HK-2 (cell line): ENCODE measurements around the gene UBE3D.

Source experiments
- DNase-seq: peaks from one replicate; pipeline ENCODE4 v3.0.0-alpha.2; 2018; ENCODE audit not compliant: unreplicated experiment

The UBE3D gene, protein sequence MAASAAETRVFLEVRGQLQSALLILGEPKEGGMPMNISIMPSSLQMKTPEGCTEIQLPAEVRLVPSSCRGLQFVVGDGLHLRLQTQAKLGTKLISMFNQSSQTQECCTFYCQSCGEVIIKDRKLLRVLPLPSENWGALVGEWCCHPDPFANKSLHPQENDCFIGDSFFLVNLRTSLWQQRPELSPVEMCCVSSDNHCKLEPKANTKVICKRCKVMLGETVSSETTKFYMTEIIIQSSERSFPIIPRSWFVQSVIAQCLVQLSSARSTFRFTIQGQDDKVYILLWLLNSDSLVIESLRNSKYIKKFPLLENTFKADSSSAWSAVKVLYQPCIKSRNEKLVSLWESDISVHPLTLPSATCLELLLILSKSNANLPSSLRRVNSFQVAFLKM

DNA sequence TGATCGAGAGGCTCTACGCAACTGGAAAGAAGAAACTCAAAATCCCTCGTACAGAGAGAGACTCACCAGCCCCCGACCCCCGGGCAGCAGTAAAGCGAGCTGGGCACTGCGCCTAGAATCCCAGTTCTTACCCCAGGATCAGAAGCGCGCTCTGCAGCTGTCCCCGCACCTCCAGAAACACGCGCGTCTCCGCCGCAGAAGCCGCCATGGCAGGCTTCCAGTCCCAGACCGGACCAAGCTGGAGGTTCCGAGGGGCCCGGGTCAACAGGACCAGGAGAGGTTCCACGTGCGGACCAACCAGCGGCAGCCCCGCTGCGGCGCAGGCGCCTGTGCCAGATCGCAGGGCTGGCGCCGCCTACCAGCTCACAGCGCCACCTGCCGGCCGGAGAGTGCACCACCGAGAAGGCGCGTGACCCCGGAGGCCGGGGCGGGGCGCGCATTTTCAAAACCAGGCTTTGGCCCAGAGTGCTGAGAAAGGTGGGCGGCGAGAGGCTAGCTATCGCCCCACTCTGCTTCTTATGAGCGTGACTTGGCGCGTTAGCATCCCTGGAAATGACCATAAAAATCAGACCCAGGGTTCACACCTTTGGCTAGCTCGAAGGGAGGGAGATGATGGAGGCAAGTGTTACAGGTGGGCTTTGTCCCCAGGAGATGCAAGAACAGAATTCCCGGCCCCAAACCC lies at the start of gene UBE3D:
Gene UBE3D, minus strand, starts transcription at position 331 of the 682 bp plus-strand sequence. Its CDS starts 123 bp downstream, at position 208.
- peak; percentile 88 for DNase-seq

DNA sequence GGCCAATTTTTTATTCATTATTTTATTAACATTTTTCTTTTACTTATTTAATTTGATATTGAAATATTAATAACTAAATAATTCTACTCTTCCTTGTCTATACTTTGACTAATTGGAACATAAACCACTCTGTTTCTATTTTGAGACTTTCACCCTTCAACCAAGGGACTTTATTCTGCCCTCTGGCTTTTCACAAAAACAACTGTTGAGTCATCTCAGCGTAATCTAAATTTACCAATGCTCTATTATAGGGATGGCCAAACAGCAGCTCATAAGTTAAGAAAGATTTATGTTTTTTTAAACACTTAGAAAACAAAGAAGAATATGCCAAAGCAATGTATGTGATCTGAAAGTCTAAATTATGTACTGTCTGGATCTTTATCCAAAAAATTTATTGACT lies 48.5 kb upstream of the UBE3D start:
- DNase-seq, result no peak

- no peak for DNase-seq
Measured at GRCh38 chr6:83113258-83113657, 47.6 kb upstream of the UBE3D start.

DNA sequence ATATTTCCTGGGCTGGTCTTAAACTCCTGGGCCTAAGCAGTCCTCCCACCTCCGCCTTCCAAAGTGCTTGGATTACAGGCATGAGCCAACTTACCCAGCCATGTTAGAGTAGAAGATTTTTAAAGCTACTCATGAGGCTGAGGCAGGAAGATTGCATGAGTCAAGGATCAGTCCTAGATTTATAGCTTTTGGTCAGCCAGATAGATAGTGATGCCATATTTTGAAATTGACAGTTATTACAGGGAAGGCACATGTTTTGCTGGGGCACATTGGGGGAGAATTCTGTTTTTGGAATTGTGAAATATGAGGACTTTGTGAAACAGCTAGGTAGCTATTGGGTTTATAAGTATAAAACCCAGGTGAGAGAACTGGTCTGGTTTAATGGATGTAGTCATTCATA lies 42.7 kb upstream of the UBE3D start:
- DNase-seq, result no peak

GRCh38 chr6:83098589-83098988 lies 32.9 kb upstream of the UBE3D start:
- DNase-seq, result no peak

DNA sequence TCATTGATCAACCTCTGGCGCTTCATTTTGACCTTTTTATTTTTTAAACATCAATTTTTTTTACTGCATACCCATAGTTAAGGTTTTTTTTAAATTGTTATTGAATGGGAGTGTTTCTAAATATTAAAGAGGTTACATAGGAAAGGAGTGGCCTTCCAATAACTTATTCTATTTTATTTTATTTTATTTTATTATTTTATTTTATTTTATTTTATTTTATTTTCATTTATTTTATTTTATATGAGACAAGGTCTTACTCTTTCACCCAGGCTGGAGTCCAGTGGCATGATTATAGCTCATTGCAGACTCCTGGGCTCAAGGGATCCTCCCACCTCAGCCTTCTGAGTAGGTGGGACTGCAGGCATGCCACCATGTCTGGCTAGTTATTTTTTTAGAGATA lies 32.0 kb upstream of the UBE3D start:
- DNase-seq, result no peak

GRCh38 chr6:83097204-83097603 lies 31.6 kb upstream of the UBE3D start:
- DNase-seq, result no peak

DNA sequence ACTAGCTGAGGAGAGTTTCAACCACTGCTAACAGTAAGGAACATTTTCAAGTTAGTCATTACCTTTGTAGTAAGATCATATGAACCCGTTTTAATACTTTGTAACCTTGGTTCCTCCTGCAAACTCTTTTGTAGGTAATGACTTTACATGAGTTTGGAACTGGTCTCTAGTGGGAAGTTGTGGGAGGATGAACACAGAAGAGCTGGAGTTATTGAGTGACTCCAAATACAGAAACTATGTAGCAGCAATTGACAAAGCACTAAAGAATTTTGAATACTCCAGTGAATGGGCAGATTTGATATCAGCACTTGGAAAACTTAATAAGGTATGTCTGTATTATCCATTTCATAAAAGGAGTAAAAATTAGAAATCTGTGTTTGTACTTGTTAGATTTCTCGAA lies 31.1 kb upstream of the UBE3D start:
- no peak for DNase-seq

DNA sequence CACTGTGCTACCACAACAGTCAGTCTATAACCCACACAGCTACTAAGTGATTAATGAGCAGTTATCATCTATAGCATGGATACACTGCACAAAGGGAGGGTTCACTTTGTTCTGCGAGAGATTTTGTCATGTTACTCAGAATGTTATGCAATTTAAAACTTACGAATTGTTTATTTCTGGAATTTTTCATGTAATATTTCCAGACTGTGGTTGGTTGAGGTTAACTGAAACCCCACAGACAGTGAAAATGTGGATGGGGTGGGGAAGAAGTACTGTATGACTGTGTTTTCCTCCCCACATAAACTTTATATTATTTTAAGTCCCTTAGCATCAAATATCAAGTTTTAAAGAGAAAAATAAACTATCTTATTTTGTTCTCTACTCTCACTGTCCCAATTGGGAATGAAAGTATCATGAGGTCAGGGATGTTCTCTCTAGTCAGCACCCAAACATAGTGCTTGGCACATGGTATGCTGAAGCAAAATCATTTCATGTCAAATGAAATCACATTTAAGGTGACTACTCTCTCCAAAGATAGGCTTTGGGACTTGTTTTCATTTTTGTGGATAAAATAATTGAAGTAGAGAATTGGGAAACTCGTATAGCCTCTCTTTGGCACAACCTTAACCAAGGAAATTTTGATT lies 27.2 kb upstream of the UBE3D start:
- no peak for DNase-seq

DNA sequence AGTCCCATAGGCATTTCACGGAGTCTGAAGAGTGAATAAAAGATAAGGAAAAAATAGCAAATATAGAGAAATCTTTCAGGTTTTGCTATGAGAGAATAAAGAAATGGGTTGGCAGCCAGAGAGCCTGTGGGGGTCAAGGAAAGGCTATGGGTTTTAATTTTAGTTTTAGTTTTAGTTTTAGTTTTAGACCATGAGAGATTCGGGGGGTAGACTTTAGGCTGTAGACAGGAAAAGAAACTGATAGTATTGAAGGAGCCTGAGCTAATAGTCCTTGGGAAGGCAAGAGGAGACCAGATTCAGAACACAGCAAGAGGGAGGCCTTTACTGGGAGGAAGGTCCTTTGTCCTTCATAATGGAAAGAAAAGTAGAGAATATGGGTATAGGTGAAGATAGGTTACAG lies 21.1 kb upstream of the UBE3D start:
- DNase-seq, result no peak

DNA sequence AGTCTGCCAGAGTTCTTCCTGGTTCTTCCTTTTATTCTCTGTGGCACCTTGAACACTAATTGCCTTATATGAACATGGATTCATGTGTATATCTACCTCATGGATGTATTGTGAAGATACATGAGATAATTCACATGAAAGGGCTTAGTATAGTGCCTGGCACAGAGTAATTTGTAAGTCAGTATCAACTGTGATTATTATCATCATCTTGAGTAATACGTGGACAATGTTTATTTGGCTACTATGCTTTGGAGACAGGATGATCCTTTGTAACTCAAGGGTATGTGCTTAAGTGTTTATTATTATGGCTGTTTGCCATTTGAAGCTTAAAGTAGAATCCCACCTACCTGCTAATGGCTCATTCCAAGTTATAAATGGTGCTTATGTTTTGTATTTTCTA lies 17.8 kb upstream of the UBE3D start:
- no peak for DNase-seq

DNA sequence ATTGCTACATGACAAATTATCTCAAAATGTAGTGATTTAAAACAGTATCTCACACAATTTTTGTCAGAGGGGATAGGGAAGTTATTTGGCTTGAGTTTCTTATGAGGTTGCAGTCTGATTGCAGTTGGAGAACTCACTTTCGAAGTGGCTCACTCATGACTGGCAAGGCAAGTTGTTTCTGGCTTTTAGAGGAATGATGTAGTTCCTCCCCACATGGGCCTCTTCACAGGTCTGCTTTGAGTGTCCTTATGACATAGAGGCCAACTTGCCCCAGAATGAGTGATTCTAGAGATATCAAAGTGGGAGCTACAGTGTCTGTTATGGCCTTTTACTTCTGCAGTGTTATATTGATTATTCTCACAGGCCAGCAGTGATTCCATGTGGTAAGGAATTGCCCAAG lies 8.0 kb upstream of the UBE3D start:
- DNase-seq, result no peak

GRCh38 chr6:83072726-83073125 lies 7.1 kb upstream of the UBE3D start:
- no peak for DNase-seq

DNA sequence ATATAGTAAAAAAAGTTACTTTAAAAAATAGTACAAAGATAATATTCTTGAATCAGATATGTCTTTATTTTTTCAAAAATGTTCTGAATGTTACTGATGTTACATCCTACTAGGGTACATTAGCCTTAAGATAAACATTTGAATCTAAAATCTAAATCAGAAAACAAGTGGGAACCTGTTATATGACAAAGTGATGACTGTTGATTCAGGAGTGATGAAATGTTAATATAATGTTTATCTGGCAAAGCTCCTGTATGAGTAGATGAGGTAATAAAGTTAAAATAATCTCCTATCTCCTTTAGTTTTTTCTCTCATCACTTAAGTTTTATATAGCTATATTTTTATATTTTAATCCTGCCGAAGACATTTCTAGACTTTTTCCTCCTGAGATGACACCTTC lies 6.1 kb upstream of the UBE3D start:
- DNase-seq, result no peak

DNA sequence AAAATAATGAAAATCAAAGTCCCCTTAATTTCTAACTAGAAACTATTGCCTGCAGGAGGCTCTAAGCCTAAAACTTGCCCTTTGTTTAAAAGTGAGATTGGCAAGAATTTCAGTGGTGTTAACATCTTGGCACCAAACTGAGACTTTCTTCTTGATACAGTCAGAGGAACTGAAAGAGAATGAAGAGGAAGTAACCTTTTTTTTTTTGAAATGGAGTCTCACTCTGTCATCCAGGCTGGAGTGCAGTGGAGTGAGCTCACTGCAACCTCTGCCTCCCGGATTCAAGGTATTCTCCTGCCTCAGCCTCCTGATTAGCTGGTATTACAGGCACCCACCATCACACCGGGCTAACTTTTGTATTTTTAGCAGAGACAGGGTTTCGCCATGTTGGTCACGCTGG lies 5.4 kb upstream of the UBE3D start:
- DNase-seq, result no peak

DNA sequence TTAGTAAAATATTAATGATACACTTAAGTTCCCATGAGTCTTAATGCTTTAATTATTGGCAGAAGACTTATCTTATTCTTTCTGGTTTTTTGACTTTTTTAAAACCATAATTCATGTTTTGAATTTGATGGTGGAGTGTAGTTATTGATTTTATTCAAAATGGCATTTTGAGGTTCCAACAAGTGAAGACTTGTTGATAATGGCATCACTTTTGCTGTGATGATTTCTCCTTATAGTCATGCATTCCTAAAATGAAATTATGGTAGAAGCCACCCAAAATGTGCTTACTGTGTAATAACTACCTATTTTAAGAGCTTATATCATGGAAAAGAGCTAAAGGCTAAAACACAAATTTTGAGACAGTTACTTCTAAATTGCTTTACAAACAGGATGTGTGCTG lies 4.0 kb upstream of the UBE3D start:
- DNase-seq, result no peak

DNA sequence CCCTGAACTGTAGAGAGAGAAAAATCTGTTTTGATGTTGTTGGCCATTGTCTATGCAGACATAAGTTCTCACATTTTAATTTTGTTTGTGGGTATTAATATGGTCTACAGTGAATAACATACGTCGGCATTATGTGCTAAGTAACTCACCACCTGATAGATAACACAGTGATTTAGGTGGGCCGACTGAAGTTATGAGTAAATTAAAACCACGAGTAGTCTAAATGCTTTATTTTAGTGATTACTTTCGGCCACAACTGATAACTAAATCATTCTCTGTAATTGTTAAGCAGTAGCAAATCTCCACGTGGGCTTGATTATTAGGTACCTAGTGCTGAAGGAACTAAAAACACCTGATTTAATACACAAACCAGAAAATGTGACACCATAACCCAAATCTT lies 3.0 kb upstream of the UBE3D start:
- DNase-seq, result no peak

DNA sequence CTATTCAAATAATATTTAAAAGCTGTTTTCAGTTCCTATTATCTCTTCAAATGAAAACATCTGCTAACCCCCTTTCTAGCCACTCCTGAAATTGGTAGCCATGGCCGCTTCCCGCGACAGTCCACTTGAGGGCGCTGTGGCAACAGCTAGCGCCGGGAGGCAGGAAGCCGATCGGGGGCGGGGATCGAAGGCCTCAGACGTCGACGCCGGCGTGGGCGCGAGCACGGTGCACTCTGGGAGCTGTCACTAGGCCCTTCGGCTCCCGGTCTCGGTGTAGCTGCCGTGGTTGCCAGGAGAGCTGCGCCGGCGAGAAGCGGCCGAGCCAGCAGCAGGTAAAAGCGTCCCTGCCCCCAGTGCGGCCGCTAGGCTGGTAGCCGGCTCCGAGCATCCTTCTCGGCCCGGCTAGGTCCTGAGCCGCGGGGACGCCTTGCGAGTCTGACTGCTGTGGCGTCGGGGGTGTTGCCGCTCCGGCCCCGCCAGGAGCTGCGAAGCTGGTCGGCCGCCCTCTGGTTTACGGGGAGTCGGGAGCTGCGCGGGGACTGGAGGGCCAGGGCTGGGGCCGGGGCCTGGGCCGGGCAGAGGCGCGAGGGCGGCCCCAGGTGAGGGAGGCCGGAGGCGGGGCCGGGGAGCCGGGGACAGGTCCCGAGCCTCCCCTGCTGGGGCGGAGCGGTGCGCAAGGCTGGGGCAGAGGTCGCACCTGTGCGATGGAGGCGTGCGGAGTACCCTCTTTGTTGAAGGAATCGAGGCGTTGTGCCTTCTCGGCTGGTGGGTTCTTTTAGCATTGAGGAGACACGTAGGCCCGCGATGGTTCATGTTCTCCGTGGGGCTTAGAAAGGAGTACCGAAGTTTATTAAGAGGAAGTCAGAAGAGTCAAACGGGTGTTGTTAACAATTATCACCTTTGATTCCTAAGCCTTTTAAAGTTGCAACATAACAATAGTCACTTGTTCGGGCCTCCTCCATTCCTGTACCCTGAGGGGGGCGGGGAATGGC lies 2.1 kb upstream of the UBE3D start, which contains the start of gene DOP1A:
Gene DOP1A, plus strand, starts transcription at position 224 of the 992 bp plus-strand sequence. CDS start 29,307 bp downstream, outside the sequence.
- peak; percentile 95 for DNase-seq

GRCh38 chr6:83062225-83062624 lies 3.4 kb downstream of the UBE3D start:
- DNase-seq, result no peak

DNA sequence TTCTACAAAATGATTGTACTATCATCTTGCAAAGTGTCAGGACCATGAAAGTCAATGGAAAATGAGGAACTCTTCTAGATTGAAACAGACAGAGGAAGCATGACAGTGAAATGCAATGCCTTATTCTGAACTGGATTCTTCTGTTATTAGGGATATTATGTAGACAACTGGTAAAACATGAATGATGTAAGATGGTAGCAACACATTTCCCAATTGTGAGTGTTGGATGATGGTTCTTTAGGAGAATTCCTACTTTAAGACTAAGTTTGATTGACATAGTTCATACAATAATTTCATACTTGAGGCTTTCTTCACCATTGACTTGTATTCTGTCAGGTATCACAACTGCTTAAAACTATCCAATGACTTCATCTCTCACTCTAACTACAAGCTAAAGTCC lies 4.5 kb downstream of the UBE3D start:
- no peak for DNase-seq

DNA sequence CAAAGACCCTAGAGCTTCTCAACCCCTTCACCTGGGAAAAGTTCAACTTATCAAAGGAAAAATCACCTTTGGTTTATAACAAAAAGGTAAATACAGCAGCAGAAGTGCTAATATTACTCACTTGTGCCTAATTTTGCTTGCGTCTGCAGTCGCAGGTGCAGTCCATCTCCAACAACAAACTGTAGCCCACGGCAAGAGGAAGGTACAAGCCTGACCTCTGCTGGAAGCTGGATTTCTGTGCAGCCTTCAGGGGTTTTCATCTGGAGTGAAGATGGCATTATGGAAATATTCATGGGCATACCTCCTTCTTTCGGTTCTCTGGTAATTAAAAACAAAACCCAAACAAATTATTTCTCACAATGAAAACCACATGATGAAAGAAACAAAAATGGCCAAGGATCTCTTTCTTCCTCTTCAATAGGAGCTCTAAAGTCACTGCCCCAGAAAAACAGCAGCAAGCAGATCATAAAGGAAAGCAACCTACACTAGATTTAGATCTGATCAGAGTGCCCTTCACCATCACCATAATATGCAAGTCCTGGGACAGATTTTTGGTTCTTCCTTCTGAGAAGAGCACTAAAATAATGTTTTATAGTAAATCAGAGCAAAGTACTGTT lies 7.8 kb downstream of the UBE3D start:
- DNase-seq, result peak; percentile 37
